HFFc6 (cell line): Measurements from ENCODE around the gene SKI. TPM values are rescaled to one million over a fixed set of nuclear protein-coding genes. Genes with fewer than 3 reads are reported as not detected.

Experiments
- DNase-seq: peaks from one replicate; pipeline ENCODE4 v3.0.0-alpha.2; 2018
- H3K27ac Mint-ChIP-seq: 2 replicates; pipeline ENCODE4 v1.8.0; 2020; ENCODE audit warnings: mild to moderate bottlenecking, mixed read lengths
- H3K27me3 Mint-ChIP-seq: 2 replicates; pipeline ENCODE4 v1.8.0; 2021; ENCODE audit warnings: mild to moderate bottlenecking, moderate library complexity, mixed read lengths; ENCODE audit not compliant: insufficient read depth
- H3K36me3 Mint-ChIP-seq: 2 replicates; pipeline ENCODE4 v1.8.0; 2021; ENCODE audit warnings: low read depth, mixed read lengths
- H3K4me1 Mint-ChIP-seq: 2 replicates; pipeline ENCODE4 v1.8.0; 2020; ENCODE audit warnings: low read depth, mixed read lengths
- H3K4me3 Mint-ChIP-seq: 2 replicates; pipeline ENCODE4 v1.8.0; 2020; ENCODE audit warnings: mild to moderate bottlenecking, moderate library complexity, mixed read lengths
- H3K9me3 Mint-ChIP-seq: 2 replicates; pipeline ENCODE4 v1.8.0; 2020; ENCODE audit warnings: mild to moderate bottlenecking, mixed read lengths
- total RNA-seq, 6 experiments: library from RNA; stranded (reverse); fragmentation: NEBNext Ultra II Directional; extraction: Animal tissue kit (Norgen Biotek cat#: 25700); gene quantifications; 2 replicates in 1 of 6; 3 replicates in 5 of 6; pipeline ENCODE4 v1.2.3, GENCODE V29; 2021
- TF ChIP-seq, protein P1 (sequence below): fragments of 200-600 bp; sonication (generic); IDR thresholded peaks from 2 replicates; pipeline ENCODE4 v1.5.0; 2021; ENCODE audit warnings: antibody characterized with exemption, mild to moderate bottlenecking

SKI gene
- total RNA-seq, 6 experiments from 2014 or later = 63.7 to 76.6 (median 66.1) TPM

DNA sequence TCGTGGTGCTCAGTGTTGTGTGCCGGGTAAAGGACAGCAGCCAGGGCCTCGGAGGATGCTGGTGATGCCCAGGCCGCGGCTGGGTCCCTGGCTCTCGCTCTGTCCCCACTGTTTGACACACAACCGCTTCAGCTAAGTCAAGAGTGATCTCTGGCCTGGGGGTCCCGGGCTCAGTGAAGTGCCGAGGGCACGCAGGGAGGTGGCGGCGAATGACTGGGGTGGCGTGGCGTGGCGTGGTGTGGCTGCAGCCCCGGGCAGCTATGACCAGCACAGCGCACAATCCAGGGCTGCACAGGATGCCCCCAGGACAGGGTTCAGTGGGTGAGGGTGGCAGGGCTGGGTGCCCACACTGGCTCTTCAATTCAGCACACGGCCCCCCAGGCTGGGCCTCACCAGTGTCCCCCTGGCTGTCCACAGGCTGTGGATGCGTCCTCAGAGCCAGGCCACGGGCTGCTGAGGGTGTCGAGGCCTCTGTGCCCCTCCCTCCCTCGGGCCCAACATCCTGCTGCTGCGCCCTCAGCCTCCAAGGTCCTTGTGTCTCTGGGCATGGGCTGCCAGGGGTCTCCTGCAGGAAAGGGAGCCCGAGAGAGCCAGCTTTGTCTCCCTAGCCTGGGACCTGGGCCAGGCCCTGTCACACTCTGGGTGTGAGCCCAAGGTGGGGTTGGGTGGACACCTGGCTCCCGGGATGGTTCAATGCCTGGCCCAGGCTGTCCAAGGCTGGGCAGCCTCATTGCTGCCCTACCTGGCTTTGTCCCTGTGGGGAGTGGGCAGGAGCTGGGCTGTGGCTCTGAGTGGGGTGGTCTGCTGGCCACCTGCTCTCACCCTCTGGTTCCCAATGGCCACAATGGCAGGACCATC lies 12.0 kb upstream of the SKI start:
- peaks cover 6% of the 10 kb centered on the region for H3K4me1 Mint-ChIP-seq
- H3K4me3 Mint-ChIP-seq = no peak overlapping the region
- H3K27ac Mint-ChIP-seq = no peak overlapping the region

DNA sequence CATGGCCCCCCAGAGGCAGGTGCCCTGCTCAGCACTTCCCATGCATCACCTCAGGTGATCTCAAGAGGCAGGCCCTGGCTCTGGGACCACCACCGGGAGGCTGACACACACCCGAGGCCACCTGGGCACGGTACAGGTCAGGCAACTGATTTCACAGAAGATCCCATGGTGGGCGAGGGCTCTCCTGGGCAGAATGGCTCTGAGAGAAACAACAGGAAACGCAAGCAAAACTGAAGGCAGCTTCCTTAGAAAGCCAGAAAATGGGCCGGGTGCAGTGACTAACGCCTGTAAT lies 11.4 kb upstream of the SKI start:
- no peak overlapping the region for H3K27ac Mint-ChIP-seq
- no peaks in the 10 kb centered on the region for H3K9me3 Mint-ChIP-seq
- no peaks in the 10 kb centered on the region; the same call in 1 of the 2 replicates for H3K27me3 Mint-ChIP-seq
- TF ChIP-seq, protein P1, sequence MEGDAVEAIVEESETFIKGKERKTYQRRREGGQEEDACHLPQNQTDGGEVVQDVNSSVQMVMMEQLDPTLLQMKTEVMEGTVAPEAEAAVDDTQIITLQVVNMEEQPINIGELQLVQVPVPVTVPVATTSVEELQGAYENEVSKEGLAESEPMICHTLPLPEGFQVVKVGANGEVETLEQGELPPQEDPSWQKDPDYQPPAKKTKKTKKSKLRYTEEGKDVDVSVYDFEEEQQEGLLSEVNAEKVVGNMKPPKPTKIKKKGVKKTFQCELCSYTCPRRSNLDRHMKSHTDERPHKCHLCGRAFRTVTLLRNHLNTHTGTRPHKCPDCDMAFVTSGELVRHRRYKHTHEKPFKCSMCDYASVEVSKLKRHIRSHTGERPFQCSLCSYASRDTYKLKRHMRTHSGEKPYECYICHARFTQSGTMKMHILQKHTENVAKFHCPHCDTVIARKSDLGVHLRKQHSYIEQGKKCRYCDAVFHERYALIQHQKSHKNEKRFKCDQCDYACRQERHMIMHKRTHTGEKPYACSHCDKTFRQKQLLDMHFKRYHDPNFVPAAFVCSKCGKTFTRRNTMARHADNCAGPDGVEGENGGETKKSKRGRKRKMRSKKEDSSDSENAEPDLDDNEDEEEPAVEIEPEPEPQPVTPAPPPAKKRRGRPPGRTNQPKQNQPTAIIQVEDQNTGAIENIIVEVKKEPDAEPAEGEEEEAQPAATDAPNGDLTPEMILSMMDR = no peak
- peaks cover 6% of the 10 kb centered on the region for H3K4me1 Mint-ChIP-seq
- no peak overlapping the region for H3K4me3 Mint-ChIP-seq
- no peaks in the 10 kb centered on the region for H3K36me3 Mint-ChIP-seq
- DNase-seq = no peak

More for the DNA sequence above, 12.0 kb upstream of the SKI start:
- H3K36me3 Mint-ChIP-seq = no peaks in the 10 kb centered on the region
- H3K27me3 Mint-ChIP-seq = no peaks in the 10 kb centered on the region
- TF ChIP-seq, protein P1 = no peak
- DNase-seq = no peak
- H3K9me3 Mint-ChIP-seq = no peaks in the 10 kb centered on the region

DNA sequence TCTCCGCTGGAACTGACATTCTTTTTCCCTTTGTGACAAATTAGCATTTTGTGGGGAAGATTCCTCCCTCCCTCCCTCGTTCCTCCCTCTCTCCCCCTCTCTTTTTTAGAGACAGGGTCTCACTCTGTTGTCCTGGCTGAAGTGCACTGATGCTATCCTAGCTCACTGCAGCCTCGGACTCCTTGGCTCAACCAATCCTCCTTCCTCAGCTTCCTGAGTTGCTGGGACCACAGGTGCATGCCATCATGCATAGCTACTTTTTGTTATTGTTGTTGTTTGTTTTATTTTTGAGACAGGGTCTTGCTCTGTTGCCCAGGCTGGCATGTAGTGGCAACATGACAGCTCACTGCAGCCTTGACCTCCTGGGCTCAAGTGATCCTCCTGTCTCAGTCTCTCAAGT lies 6.8 kb upstream of the SKI start:
- no peak overlapping the region for H3K27ac Mint-ChIP-seq
- H3K9me3 Mint-ChIP-seq = no peaks in the 10 kb centered on the region
- no peaks in the 10 kb centered on the region; the same call in 1 of the 2 replicates for H3K4me1 Mint-ChIP-seq
- DNase-seq = no peak
- no peaks in the 10 kb centered on the region for H3K36me3 Mint-ChIP-seq
- TF ChIP-seq, protein P1 = no peak
- H3K27me3 Mint-ChIP-seq = peaks cover 4% of the 10 kb centered on the region
- H3K4me3 Mint-ChIP-seq = no peak overlapping the region

DNA sequence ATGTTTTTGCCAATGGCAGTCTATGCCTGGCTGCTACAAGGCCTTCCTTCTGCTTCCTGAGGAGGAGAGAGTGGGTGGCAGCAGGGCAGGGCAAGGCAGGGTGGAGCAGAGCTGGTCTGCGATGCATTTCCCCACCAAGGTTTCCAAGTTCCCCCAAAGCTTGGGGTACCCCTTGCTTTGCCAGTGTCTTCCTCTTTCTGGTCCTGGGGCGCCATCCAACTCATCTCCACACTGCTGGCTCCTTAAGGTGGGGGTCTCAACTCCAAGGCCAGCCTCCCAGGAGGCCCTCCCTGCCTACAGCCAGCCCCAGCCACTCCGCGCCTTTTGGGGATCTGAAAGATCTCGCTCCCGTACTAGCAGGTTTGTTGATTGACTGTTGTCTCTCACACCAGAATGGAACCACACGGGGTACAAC lies 3.9 kb upstream of the SKI start:
- Mint-ChIP-seq H3K4me3 (no peak overlapping the region), H3K27ac (no peak overlapping the region), H3K27me3 (peaks cover 6% of the 10 kb centered on the region), H3K4me1 (no peaks in the 10 kb centered on the region; the same call in 1 of the 2 replicates), H3K9me3 (no peaks in the 10 kb centered on the region), H3K36me3 (peaks cover 4% of the 10 kb centered on the region; the same call in 1 of the 2 replicates)
- TF ChIP-seq, protein P1 = no peak
- DNase-seq = no peak

DNA sequence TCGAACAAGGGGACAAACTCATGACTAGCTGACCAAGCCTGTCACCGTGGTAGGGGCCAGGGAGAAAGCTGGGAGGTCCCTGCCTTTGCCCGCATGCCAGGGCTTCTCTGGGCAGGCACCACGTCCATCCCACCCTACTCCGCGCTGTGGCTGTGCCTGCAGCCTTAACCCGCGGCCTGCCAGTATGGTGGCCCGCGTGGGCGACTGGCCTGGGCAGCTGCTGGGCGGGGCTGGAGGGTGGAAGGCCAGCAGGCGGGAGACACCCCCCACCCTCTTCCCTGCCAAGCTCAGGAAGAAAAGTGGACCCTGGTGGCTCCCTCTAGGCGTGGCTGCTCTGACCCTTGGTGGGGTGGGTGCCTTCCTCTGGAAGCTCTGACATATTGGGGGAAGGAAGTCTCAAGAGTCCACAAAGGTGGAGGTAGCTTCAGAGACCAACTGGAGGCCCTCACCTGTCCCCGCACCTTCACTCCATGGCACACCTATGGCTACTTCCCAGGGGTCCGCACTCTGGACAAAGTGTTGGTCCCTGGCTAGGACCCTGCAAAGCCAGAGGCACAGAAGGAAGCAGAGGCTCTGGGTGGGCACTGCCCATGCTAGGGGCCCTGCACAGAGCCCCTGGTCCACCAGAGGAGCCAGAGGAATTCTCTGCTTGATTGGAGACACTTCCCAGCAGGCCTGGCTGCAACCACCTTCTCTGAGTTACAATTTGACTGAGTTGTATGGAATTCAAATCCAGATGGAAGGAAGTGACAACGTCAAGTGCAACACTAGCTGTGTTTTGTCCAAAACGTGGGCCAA lies 3.3 kb upstream of the SKI start:
- no peaks in the 10 kb centered on the region for H3K9me3 Mint-ChIP-seq

More for the DNA sequence above, 3.3 kb upstream of the SKI start:
- Mint-ChIP-seq H3K4me1 (no peaks in the 10 kb centered on the region; the same call in 1 of the 2 replicates), H3K27me3 (peaks cover 7% of the 10 kb centered on the region), H3K4me3 (no peak overlapping the region), H3K27ac (no peak overlapping the region), H3K36me3 (peaks cover 10% of the 10 kb centered on the region; the same call in 1 of the 2 replicates)
- TF ChIP-seq, protein P1 = no peak
- no peak for DNase-seq
